Hematopoietic multipotent progenitor cell treated with erythropoietin and hydrocortisone succinate and interleukin-3 and kit ligand, for 15 days (in vitro differentiated cells): ENCODE measurements around the gene COL6A2.
"Not testable (repeated sequence)": the region's sequence is repeated elsewhere in the genome, so short reads cannot be mapped to it uniquely, and the experiment has no call there.

Source experiments
- DNase-seq: peaks from one replicate; pipeline ENCODE4 v3.0.0-alpha.2; 2015; ENCODE audit warnings: low spot score

The COL6A2 gene

DNA sequence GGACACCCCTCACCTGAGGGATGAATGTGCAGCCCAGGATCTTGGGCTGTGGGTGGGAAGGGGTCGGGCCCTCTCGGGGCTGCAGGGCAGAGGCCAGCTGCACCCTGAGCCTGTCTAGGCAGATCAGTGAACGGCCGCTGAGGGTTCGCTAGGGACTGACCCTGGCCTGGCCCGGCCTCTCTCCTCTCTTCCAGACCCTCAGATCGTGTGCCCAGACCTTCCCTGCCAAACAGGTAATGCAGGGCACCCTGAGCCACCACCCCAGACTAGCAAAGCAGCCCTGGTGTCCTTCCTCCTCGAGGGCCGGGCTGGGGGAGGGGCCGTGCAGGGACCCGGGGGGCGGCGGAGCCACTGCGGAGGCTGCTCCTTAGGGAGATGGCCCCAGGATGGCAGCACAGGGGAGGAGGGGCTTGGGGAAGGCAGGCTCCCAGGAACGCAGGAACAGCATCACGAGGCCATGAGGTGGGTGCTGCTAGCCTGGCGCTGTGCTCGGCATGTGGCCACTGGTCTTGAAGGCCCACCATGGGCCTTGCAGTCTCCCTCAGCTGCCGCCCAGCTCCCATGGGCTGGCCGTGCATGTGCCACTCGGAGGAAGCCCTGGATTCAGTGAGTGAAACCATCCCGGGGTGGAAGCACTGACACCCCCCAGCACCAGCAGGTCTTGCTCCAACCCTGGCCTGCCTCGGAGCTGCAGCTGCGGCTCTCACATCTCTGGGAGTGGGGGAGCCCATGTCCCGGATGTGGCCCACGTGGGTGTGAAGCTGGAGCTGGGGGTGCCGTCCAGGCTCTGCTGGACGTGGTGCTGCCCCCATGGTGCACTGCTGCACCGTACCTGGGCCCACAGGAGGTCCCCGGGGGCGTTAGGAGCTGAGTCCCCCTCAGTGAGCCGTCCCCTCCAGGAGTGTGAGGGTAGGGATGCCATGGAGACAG lies 28.7 kb downstream of the COL6A2 start:
- no peak for DNase-seq

DNA sequence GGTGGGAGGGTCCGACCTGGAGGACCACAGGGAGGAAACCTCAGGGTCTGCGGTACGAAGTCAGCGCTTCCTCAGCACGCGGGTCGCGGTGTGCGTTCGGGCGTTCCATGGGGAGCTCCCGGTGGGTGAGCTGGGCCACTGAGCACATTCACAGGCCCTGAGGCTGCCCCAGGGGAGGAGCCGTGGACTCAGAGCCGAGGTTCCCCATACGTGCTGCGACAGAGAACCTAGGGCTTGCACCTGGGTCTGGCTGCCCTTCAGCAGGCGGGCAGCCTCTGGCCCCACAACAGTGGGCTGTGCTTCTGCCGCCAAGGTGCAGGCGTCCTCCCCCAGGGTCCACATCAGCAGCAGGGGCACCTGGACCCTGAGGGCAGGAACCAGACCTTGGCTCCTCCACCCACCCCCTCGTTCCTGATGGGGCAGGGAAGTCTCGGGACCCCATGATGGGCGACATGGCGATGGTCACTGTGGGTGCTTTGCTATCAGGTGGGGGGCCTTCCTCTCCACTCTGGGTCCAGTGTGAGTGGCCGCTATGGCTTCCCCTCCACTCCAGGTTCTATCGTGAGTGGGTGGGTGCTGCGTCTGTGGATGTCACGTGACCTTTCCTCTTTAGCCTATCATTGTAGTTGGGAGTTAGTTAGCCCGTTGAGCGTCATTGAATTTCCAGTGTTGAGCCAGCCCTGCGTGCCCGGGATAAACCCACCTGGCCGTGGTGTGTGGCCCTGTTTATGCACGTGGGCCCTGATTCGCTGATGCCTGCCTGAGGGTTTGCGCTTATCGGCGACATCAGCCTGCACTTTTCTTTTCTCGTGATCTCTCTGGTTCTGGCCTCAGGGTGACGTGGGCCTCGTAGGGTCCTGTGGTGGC lies 29.6 kb downstream of the COL6A2 start:
- no peak for DNase-seq

DNA sequence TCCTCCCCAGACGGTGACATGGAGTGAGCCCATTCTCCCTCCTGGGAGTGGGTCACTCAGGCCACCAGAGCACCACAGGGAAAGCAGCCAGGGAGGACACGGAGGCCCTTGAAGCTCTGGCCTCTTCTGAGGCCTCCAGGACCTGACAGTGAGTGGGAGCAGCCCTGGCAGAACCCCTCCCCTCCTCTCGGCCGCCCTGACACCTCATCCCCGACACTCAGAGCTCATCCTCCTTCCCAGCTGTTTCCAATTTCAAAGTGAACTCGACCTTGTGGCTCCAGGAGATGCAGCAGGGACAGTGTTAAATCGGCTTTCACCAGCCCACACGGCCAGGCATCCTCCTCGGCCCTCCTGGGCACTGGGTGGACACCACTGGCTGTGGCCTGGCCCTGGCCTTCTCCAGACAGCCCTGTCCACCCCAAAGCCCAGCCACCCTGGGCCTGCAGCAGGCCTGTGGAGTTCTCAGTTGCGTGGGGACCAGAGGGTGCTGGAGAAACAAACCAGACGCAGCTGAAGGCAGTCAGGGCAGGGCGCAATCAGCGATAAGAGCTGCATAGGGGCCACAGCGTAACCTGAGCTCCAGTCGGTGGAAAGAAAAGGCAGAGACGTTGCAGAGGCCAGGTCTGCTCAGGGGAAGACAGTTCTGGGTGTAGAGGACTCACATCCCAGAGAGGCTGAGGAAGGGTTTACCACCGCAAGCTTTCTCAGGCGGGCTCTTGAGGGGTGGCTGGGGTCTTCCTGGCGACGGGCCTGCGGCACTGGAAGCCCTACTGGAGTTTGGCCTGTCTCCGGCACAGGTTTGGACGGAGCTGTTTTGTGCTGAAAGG lies 30.4 kb downstream of the COL6A2 start:
- DNase-seq, result no peak

DNA sequence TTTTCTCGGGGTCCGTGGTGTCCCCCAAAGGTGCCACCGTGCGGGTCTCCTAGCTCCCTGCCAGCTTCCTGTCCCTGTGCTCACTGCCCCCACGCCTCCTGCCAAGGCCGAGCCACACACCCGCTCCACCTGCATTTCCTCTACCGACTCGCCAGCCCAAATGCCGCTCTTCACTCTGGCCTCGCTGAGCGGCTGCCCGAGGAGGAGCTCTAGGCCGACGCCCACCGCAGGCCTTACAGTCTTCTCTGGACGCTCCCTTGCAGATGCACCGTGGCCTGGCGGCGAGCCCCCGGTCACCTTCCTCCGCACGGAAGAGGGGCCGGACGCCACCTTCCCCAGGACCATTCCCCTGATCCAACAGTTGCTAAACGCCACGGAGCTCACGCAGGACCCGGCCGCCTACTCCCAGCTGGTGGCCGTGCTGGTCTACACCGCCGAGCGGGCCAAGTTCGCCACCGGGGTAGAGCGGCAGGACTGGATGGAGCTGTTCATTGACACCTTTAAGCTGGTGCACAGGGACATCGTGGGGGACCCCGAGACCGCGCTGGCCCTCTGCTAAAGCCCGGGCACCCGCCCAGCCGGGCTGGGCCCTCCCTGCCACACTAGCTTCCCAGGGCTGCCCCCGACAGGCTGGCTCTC lies 31.1 kb downstream of the COL6A2 start:
- no peak for DNase-seq

DNA sequence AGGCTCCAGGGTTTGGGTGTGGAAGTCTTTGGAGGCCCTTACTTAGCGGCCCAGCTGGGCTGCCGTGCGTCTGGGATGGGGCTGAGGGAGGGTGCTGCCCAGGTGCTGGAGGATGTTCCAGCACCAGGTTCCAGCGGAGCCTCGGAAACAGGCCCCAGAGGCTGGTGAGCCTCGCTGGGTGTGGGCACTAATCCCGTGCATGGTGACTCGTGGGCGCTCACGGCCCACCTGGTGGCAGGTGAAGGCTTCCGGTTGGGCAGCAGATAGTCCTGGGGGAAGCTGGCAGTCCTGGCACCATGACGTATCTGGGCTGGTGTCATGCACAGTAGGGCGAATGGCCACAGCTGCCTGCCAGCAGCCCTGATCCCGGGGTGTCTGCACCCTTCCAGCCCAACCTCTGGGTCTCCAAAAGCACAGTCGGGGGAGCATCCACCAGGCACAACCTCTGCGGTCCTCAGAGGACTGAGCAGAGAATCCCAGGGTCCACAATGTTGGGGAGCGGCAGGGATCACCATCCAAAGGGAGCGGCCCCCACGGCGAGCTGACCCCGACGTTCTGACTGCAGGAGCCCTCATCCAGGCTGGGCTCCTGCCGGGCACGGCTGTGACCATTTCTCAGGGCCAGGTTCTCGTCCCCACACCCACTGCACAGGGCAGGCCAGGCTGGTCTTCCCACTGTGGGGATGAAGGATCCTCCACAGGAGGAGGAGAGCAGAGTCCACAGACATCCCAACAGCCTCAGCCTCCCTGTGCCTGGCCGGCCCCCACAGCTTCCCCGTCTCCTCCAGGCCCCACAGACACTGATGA lies 32.1 kb downstream of the COL6A2 start:
- no peak for DNase-seq

DNA sequence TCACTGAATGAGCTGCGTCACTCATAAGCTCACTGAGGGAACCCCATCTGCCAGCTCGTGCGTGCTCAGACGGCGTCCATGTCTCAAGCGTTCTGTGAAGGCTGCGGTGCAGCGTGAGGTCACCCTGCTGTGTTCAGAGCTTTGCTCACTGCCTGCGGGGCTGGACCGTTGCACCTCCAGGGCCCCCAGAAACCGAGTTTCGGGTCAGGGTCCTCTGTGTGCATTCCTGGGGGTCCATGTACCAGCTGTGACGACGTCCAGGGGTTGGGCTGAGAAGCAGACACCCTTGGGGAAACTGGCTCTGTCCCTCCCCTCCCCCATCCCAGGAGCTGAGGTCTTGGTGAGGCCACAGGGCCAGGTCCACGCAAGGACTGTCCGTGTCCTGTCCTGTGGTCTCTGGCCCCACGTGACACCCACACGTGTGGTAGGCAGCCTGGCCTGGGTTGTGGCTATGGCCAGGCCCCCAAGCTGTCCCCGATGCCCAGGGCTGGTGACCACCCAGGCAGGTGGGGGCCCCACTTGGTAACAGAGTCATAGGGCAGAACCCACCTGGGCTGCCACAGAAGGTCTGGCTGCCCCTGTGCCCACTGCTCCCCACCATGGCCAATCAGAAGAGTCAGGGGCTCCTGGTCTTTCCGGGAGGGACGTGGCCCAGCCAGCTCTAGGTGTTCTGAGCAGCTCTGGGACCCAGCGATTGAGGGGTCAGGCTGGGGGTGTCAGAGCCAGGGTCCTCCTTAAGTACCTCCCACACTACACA lies 33.1 kb downstream of the COL6A2 start:
- no peak for DNase-seq

DNA sequence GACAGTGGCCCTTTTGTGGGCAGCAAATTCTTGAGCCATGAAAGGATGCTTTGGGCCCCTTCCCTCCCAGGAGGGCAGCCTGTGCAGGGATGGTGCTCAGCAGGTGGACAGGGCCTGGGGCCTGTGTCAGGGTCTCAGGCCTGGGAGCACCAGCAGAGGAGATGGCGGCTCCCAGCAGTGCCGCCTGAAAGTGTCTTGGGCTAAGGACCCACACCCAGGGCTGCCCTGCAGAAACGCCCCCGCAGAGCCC lies 33.6 kb downstream of the COL6A2 start:
- DNase-seq, result no peak

DNA sequence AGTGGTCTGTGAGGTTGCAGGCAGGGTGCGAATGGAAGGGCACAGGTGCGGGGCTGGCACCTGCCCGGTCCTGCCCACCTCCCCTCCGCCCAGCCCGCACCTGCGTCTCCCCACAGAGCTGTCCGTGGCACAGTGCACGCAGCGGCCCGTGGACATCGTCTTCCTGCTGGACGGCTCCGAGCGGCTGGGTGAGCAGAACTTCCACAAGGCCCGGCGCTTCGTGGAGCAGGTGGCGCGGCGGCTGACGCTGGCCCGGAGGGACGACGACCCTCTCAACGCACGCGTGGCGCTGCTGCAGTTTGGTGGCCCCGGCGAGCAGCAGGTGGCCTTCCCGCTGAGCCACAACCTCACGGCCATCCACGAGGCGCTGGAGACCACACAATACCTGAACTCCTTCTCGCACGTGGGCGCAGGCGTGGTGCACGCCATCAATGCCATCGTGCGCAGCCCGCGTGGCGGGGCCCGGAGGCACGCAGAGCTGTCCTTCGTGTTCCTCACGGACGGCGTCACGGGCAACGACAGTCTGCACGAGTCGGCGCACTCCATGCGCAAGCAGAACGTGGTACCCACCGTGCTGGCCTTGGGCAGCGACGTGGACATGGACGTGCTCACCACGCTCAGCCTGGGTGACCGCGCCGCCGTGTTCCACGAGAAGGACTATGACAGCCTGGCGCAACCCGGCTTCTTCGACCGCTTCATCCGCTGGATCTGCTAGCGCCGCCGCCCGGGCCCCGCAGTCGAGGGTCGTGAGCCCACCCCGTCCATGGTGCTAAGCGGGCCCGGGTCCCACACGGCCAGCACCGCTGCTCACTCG lies 34.1 kb downstream of the COL6A2 start:
- DNase-seq, result no peak

DNA sequence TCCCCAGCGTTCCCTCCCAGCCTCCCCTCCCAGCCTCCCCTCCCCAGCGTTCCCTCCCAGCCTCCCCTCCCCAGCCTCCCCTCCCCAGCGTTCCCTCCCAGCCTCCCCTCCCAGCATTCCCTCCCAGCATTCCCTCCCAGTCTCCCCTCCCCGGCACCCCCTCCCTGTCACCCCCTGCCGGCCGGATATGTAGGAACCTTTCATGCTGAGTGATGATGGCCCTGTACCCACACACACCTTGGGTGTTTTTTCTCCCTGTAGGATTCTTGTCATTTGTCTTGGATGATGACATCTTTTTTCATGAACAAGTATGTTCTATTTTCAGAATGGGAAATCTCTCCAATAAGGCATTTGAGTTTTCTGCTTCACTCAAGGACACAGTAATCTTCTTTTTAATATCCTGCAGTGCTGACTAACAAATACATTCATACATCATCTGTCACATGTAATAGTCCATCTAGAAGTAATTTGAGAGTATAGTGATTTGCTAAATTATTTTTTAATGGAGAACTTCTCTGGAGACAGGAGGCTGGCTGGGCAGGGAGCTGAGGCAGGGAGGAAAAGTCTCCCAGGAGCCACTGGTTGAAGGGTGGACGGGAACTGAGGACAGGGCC lies 38.0 kb downstream of the COL6A2 start:
- no peak for DNase-seq

DNA sequence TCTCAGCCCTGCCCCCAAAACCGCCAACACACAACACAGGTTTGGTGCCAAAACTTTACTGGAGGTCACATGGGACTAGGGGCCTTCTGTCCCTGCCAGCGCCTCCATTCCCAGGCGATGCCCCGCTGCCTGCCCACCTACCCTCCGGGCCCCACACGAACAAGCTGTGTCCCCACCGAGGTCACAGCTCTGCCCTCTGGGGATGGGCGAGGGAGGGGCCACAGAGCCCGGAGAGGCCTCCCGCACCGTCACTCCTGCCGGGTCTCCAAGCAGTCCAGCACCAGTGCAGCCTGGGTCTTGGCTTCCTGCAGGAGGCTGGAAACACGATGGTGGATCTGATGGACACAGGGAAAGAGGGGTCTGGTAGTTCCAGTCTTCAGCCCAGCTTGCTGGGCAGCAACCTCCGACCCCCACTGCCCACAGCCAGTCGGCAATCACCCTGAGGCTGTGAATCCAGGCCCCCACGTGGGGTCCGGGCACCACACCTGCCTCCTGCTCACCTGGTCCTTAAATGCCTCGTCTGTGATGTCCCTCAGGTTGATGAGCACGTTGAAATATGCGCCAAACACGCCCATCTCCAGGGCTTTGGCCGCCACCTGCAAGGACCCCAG lies 38.9 kb downstream of the COL6A2 start:
- no peak for DNase-seq

DNA sequence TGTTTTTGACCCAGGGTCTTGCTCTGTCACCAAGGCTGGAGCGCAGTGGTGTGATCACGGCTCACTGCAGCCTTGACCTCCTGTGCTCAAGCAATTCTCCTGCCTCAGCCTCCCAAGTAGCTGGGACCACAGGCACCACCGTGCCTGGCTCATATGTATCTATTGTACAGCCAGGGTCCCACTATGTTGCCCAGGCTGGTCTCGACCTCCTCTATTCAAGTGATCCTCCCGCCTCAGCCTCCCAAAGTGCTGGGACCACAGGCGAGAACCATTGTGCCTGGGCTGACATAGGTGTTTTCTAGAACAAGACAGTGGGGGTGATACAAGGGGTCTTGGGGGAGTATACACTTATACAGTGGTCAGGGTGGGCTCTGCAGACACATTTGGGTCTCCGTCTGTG lies 40.0 kb downstream of the COL6A2 start:
- no peak for DNase-seq

DNA sequence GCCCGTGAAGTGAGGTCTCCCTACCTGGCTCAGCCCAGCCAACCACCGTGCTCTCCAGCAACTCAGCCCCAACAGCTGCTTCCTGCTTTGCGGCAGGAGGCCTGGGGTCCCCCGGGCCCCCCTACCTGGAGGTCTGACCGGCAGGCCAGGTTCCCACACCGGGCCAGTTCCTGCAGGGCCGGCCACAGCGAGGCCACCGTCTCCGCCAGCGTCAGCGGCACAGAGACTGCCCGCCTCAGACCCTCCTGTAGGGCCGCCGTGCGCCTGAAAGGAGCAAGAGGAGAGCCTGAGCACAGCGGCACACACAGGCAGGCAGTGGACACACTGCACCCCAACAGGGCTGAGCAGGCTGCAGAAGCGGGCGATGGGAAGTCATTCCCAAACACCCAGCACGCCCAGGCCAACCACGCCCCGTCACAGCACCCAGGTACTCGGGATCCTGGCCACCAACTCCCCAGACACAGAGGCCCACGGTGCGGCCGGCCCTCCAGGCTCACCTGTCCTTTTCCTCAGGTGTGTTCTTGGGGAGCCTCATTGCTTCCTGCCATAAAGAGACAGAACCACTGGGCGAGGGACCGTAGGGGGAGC lies 40.6 kb downstream of the COL6A2 start:
- DNase-seq, result no peak

DNA sequence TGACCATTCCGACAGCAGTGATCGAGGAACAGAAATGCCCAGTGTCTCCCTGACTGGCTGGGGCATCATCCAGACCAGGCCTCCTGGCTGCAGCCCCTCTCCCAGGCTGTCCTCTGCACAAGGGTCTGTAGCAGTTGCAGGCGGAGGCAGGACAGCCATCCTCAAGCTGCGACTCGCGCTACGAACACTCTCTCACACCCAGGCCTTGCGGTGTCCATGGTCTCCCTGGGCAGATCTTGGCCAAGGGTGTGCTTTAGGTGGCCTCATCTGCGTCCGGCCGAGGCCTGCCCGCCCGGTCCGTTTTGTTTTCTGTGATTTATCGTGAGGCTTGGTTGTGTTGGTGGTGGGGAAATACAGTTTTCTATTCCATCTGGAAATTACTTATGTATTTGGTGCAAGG lies 41.8 kb downstream of the COL6A2 start:
- DNase-seq, result no peak

DNA sequence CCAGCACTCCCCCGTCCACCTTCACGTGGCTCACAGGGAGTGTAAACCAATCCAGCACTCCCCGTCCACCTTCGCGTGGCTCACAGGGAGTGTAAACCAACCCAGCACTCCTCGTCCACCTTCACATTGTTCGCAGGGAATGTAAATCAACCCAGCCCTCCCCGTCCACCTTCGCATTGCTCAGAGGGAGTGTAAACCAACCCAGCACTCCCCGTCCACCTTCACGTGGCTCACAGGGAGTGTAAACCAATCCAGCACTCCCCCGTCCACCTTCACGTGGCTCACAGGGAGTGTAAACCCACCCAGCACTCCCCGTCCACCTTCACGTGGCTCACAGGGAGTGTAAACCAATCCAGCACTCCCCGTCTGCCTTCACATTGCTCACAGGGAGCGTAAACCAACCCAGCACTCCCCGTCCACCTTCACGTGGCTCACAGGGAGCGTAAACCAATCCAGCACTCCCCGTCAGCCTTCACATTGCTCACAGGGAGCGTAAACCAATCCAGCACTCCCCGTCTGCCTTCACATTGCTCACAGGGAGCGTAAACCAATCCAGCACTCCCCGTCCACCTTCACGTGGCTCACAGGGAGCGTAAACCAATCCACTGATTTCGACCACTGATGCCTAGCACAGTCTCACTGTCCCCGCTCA lies 42.6 kb downstream of the COL6A2 start:
- DNase-seq, result not testable (repeated sequence)

DNA sequence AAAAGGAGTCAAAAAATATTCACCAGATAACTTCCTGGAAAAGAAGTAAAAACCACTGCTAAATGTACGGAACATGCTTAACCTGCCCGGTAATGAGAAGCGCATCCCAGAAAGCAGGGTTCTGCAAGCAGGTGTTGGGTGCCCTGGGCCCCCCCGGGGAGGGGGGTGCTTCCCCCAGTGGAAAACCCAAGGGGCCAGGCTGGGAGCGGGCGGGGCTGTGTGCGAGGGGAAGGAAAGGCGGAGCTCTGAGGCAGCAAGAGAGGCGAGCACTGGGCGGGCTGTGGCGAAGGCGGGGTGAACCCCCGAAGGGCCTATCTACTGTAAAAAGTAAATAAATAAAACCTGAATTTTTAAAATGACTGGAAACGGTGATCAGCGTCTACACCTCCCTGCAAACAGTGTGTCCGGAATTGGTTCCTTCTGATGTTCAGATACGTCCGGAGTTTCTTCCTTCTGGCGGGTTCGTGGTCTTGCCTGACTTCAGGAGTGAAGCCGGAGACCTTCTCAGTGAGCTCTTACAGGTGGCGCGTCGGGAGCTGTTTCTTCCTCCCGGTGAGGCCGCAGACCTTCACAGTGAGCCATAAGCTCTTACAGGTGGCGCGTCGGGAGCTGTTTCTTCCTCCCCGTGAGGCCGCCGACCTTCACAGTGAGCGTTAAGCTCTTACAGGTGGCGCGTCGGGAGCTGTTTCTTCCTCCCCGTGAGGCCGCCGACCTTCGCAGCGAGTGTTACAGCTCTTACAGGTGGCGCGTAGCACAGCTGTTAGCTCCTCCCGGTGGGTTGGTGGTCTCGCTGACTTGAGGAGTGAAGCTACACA lies 44.1 kb downstream of the COL6A2 start:
- DNase-seq, result no peak

DNA sequence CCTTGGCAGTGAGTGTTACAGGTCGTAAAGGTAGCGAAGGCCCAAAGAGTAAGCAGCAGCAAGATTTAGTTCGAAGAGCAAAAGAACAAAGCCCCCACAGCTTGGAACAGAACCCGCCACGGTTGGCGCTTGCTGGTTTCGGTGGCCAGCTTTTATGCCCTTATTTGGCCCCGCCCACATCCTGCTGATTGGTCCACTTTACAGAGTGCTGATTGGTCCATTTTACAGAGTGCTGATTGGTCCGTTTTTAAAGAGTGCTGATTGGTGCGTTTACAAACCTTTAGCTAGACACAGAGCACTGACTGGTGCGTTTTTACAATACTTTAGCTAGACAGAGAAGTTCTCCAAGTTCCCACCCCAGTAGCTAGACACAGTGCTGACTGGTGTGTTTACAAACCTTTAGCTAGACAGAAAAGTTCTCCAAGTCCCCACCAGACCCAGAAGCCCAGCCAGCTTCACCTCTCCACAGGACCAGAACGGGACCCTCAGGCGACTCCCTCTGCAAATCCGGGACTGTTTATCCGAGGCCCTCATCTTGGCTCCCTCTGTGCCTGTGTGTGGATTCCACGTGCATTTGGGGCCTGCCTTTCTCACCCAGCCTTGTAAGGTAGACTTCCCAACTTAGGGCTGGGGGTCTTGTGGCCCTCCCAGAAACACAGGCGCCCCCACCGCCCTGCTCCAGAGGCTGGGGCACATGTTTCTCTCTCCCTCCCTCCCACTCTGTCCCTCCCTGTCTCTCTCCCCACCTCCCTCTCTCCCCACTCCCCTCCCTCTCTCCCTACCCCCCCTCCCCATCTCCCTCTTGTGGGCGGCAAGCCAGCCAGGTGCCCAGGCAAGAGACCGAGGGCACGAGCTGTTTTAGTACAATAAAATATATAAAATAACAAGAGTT lies 44.9 kb downstream of the COL6A2 start:
- DNase-seq, result peak; percentile 10
